Measurements from ENCODE around the gene CYS1.
"Not testable (repeated sequence)": the region's sequence is repeated elsewhere in the genome, so short reads cannot be mapped to it uniquely, and the experiment has no call there.

CYS1 gene

DNA sequence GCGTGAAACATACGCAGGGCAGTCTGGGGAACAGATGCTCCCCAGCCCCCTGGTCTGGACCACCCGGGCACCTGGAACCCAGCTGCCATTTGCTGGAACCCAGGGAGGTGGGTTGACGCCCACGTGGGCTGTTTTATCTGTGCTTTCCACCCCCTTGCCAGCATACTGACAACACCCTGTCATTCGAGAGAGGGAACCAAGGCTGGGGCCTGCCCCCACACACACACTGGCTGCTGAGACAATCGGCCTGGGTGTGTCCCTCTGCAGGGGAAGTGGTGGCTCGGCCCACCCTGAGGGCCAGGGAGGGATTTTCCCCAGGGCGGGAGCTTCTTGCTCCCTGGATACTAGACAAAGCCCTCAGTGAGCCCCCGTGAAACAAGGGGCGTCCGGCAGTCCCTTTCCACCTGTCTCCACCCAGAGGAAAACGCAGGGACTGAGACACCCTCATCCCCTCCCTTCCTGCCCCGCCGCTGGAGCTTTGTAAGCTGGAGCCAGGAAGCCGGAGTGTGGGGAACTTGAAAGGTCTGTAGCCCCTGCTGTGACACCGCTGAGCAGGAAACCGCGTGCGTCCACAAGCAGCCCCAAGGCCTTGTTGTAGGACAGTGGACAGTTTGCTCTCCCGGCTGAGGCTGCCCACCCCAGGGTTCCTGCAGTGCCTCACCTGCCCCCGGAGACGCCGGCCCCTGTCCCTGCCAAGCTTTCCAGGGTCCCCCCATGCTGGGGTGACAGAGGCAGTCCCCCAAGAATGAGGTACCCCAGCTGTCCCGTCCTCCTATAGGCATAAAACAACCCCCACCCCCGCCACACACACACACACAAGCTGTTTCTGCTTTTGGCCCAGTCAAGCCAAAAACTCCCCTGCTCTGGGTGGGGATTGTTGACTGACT is 51.0 kb downstream of the CYS1 start:
- DNase-seq, result peak; percentile 25 to 35

GRCh38 chr2:10028407-10028987 is 51.7 kb downstream of the CYS1 start:
- DNase-seq, result no peak

DNA sequence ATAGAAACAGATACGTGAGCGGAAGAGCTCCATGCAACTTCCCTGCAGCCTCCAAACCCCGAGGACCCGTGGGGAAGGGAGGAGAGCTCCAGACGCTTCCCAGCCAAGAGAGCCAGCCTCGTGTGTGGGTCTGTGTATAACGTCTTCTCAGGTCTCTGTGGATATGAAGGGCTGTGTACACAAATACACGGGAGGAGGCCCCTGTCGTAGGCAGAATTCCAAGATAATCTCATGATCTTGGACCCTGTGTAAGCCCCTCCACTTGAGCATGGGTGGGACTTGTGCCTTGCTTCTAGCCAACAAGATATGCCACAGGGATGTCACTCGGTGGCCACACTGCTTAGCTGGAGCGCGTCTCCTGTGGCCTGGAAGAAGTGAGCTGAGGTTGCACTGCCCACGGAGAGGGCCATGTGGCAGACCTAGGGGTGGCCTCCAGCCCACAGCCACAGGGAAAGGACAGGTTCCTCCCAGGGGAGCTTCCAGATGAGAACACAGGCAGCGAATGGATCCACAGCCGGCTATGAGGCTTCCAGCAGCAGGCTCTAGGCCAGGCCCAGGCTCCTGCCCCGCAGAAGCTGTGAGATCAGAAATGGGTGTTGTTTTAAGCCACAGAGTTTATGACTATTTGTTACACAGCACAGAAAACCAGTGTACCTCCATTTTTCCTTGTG is 52.4 kb downstream of the CYS1 start:
- no peak for DNase-seq

DNA sequence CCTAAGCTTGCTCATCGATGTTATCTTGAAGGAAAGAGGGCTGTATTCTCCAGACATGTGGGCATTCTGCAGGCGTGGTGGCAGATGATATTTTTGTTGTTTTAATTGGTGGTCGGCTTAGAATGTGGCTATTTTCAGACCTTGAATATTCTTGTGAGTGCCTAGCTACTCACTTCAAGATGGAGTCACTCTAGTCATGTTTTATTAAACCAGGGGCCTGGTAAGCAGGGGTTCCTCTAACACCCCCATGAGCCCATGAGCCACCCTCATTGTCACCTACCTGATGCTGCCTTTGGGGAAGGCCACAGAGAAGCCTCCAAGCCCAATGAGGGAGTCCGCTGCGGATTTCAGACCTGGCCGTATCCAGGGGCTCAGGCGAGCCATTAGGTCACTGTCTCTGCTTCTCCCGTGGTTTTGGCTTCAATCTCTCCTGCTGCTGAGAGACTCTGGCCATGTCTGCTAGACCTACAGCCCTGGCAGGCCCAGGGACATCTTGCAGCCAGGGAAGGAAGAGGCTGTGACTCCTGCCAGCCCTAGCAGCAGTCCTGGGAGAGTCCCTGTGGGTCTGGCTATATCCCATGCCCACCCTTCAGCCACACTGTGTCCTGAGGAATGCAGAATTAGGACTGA is 53.2 kb downstream of the CYS1 start:
- no peak for DNase-seq

DNA sequence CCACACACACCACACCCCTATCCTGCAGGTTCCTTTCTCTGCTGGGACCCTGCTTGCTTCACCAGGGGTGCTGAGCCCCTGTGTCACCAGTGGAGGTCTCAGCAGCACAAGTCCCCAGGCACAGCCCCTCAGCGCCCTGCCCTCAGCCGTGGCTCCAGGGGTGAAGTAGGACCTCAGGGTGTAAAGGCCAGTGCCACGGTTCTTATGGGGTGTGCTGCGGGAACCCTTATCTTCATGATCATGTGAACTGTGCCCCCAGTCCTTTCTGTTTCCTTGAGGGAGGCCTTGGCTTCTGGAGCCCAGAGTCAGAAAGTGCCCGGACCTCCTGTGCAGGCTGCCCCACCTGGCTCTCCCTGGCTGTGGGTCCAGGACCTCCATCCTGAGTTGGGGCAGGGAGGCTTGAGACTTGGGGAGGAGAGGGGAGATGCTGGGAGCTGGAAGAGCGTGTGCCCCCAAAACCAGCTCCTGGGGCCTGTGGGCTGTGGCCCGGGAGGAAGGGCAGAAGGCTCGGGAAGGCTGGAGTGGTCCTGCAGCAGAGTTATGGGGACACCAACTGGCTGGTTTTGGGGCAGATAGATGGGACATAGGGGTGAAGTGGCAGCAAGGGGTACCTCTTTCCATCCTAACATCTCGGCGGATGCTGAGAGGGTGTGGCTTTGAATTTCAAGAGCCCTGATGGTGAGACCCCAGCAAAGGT is 57.1 kb downstream of the CYS1 start:
- DNase-seq, result no peak

DNA sequence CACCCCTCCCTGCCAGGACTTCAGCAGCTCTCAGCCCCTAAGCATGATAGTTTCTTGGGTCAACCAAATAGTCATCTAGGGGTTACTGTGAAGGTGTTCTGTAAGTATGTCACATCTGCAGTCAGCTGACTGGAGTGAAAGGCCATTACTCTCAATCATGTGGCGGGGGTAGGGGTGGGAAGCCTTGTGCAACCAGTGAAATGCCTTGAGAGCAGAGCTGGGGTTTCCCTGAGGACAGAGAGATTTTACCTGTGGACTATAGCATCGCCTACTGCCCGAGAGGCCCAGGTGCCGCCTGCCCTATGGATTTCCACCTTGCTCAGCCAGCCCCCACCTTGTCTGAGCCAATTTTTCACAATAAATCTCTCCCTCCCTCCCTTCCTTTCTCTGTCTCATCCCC is 57.8 kb downstream of the CYS1 start:
- DNase-seq, result no peak

DNA sequence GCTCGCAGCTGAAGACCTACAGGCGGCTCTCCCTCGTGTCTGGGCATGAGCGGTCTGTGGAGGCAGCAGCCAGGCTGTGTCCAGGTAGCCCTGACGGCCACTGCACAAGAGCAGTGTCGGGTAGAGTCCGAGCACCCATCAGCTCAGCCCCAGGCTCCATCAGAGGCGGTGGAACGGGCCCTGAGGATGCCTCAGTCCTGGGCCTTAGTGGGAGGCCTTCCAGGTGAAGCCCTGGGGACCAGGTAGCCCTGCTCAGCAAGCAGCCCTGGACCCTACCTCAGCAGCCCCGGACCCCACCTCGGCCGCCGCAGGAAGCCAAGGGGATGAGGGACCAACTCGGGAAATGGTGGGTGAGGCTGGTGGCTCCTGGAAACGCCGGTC is 58.2 kb downstream of the CYS1 start:
- no peak for DNase-seq

DNA sequence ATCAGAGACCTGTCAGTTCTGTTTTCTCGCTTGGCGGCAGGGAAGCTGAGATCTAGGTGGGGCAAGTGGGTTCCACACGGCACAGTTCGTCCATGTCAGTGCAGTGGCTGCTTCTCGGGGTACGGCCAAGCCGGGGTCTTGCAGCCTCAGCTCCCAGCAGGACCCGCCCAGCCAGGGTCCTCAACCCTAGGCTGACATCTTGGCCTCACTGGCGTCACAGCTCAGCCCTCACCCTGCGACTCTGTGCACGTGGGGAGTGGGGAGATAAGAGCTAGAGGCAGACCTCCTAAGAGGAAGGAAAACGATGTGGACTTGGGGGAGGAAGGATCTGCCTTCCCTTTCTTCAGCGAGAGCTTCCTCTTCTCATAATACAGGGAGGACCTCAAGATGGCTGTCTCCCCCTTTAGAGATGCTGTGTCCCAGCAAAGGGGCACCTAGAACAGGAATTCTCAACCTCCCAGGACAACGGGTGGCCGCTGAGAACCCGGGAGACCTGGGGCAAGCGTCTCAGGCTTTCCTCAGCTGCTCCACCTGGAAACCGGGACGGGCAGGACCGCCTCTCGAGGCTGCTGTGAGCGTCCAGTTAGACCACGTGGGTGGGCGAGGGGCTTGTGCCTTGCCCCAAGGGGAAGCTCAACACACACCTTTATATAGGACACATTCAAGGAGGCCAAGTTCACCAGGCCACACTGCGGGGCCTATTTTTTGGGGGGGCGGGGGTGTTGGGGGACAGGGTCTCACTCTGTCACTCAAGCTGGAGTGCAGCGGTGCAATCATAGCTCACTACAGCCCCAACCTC is 60.4 kb downstream of the CYS1 start:
- no peak for DNase-seq

GRCh38 chr2:10019174-10019573 is 61.0 kb downstream of the CYS1 start:
- no peak for DNase-seq

- no peak for DNase-seq
Observed at GRCh38 chr2:10017313-10017941, 62.8 kb downstream of the CYS1 start.

DNA sequence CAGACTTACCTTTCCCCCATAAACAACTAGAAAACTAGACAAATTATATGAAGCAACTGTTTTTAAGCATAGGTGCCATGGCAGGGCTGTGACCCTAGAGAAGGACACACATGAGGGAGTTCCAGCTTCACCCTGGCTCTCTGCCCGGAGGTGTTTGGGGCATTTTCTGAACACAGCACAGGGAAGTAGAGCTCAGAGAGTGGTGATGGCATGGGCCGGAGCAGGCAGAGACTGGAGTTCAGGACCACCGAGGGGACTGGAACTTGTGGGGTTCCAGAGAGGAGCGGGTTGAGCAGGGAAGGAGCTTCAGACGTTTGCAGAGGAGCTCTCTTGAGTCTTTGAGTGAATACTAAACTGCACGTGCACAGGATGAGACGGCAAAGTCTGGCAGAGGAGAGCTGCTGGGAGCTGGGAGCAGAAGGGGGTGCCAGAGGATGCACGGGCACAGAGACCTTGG is 63.4 kb downstream of the CYS1 start:
- DNase-seq, result no peak

DNA sequence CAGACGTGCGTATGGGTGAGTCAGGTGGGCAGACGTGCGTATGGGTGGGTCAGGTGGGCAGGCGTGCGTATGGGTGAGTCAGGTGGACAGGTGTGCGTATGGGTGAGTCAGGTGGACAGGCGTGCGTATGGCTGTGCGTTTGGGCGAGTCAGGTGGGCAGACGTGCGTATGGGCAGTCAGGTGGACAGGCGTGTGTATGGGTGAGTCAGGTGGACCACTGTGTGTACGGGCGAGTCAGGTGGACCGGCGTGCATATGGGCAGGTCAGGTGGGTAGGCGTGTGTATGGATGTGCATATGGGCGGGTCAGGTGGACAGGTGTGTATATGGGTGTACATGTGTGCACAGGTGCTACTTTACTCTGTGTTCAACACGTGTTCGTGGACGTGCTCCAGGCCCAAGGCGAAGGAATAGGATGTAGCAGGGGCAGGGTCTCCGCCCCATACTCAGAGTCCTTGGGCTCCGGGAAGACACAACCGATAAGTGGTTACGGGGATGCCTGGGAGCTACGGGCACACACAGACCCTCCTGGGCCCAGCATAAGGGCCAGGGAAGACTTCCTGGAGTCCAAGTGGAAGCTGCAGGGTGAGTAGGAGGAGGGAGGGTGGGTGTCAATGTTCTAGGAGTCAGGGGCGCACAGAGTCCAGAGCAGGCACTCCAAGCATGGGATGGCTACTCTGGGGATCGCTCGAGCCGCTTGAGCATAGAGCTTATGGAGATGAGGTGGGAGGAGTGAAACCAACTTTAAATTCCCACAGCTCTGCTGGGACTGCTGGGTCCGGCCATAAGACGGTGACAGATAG is 64.0 kb downstream of the CYS1 start:
- DNase-seq, result no peak

DNA sequence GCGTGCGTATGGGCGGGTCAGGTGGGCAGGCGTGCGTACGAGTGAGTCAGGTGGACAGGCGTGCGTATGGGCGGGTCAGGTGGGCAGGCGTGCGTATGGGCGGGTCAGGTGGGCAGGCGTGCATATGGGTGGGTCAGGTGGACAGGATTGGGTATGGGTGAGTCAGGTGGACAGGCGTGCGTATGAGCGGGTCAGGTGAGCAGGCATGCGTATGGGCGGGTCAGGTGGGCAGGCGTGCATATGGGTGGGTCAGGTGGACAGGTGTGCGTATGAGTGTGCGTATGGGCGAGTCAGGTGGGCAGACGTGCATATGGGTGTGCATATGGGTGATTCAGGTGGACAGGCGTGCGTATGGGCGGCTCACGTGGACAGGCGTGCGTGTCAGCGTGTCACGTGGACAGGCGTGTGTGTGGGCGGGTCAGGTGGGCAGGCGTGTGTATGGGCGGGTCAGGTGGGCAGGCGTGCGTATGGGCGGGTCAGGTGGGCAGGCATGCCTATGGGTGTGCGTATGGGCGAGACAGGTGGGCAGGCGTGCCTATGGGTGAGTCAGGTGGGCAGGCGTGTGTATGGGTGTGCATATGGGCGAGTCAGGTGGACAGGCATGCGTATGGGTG is 64.7 kb downstream of the CYS1 start:
- DNase-seq, result not testable (repeated sequence)

DNA sequence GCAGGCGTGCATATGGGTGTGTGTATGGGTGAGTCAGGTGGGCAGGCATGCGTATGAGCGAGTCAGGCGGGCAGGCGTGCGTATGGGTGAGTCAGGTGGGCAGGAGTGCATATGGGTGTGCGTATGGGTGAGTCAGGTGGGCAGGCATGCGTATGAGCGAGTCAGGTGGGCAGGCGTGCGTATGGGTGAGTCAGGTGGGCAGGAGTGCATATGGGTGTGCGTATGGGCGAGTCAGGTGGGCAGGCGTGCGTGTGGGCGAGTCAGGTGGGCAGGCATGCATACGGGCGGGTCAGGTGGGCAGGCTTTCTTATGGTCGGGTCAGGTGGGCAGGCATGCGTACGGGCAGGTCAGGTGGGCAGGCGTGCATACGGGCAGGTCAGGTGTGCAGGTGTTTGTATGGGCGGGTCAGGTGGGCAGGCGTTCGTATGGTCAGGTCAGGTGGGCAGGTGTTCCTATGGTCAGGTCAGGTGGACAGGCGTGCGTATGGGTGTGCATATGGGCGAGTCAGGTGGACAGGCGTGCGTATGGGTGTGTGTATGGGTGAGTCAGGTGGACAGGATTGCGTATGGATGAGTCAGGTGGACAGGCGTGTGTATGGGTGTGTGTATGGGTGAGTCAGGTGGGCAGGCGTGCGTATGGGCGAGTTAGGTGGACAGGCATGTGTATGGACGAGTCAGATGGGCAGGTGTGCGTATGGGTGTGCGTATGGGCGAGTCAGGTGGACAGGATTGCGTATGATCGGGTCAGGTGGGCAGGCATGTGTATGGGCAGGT is 65.6 kb downstream of the CYS1 start:
- DNase-seq, result no peak

GRCh38 chr2:10013651-10014417 is 66.4 kb downstream of the CYS1 start:
- DNase-seq, result not testable (repeated sequence)

GRCh38 chr2:10012963-10013461 is 67.2 kb downstream of the CYS1 start:
- DNase-seq, result no peak

GRCh38 chr2:10012366-10012962 is 67.7 kb downstream of the CYS1 start:
- not testable (repeated sequence) for DNase-seq
